HG03108 (cell line): ENCODE data around the gene LSS.
"Not testable (repeated sequence)": the region's sequence is repeated elsewhere in the genome, so short reads cannot be mapped to it uniquely, and the experiment has no call there.

ENCODE experiments used
- ATAC-seq: cut with Tn5 transposase; IDR thresholded peaks from one replicate; pipeline ENCODE4 v1.9.1; 2021; ENCODE audit warnings: moderate library complexity; ENCODE audit not compliant: unreplicated experiment

The LSS gene

GRCh38 chr21:46206163-46207005 is 22.2 kb downstream of the LSS start:
- no peak for ATAC-seq

GRCh38 chr21:46205766-46206162 is 22.8 kb downstream of the LSS start:
- no peak for ATAC-seq

- ATAC-seq = no peak
Observed at GRCh38 chr21:46205166-46205565, 23.4 kb downstream of the LSS start.

- ATAC-seq = no peak
Observed at GRCh38 chr21:46203203-46203600, 25.4 kb downstream of the LSS start.

- no peak for ATAC-seq
Observed at GRCh38 chr21:46202592-46203202, 25.9 kb downstream of the LSS start.

GRCh38 chr21:46200877-46201803 is 27.4 kb downstream of the LSS start:
- not testable (repeated sequence) for ATAC-seq

GRCh38 chr21:46199436-46200373 is 28.9 kb downstream of the LSS start:
- no peak for ATAC-seq

GRCh38 chr21:46196733-46197132 is 31.8 kb downstream of the LSS start:
- no peak for ATAC-seq

- no peak for ATAC-seq
Observed at GRCh38 chr21:46195595-46196195, 32.9 kb downstream of the LSS start.

- no peak for ATAC-seq
Observed at GRCh38 chr21:46194374-46195334, 33.9 kb downstream of the LSS start.

- no peak for ATAC-seq
Observed at GRCh38 chr21:46193829-46194373, 34.7 kb downstream of the LSS start.

- ATAC-seq = no peak
Observed at GRCh38 chr21:46191686-46192575, 36.6 kb downstream of the LSS start.

- ATAC-seq = no peak
Observed at GRCh38 chr21:46191257-46191685, 37.3 kb downstream of the LSS start.

- ATAC-seq = no peak
Observed at GRCh38 chr21:46190491-46191131, 38.0 kb downstream of the LSS start.

GRCh38 chr21:46189959-46190490 is 38.5 kb downstream of the LSS start:
- ATAC-seq = no peak

GRCh38 chr21:46189213-46189958 is 39.2 kb downstream of the LSS start:
- no peak for ATAC-seq
